ENCODE measurements around the gene CIB1. TPM values are rescaled to one million over a fixed set of nuclear protein-coding genes. Genes with fewer than 3 reads are reported as not detected.
"Not testable (repeated sequence)": the region's sequence is repeated elsewhere in the genome, so short reads cannot be mapped to it uniquely, and the experiment has no call there.

The CIB1 gene
- 125 TPM in 2 replicates for total RNA-seq

- intact Hi-C loops (cut with micrococcal nuclease): loop anchor here (1.0 to 5.0 kb wide), 8 partner anchors 16 to 699 kb away; partner anchors contain the start of genes HDDC3, IQGAP1, NGRN and TTLL13
Observed at GRCh38 chr15:90233387-90234095, at the start of gene CIB1. Gene CIB1 (minus strand): TSS chr15:90233941. CDS start chr15:90233885, 56 bp downstream.

- intact Hi-C loops (cut with micrococcal nuclease): not testable (repeated sequence)
Observed at GRCh38 chr15:90281637-90282036, 47.9 kb upstream of the CIB1 start.

GRCh38 chr15:90280743-90281142, 47.0 kb upstream of the CIB1 start:
- intact Hi-C loops (cut with micrococcal nuclease): not testable (repeated sequence)

- intact Hi-C loops (cut with micrococcal nuclease): not testable (repeated sequence)
Observed at GRCh38 chr15:90278467-90278866, 44.7 kb upstream of the CIB1 start.

- intact Hi-C loops (cut with micrococcal nuclease): no loop called here
Observed at GRCh38 chr15:90271459-90272166, 37.9 kb upstream of the CIB1 start.

- intact Hi-C loops (cut with micrococcal nuclease): no loop called here
Observed at GRCh38 chr15:90270502-90271150, 36.9 kb upstream of the CIB1 start.

- intact Hi-C loops (cut with micrococcal nuclease): loop anchor here (5.0 kb wide), 1 partner anchor 171 kb away; no protein-coding TSS in a partner anchor
Observed at GRCh38 chr15:90268415-90268814, 34.7 kb upstream of the CIB1 start.

- intact Hi-C loops (cut with micrococcal nuclease): loop anchor here (5.0 kb wide), 1 partner anchor 169 kb away; no protein-coding TSS in a partner anchor
Observed at GRCh38 chr15:90266485-90266884, 32.7 kb upstream of the CIB1 start.

GRCh38 chr15:90266061-90266431, 32.3 kb upstream of the CIB1 start:
- intact Hi-C loops (cut with micrococcal nuclease): loop anchor here (5.0 kb wide), 1 partner anchor 169 kb away; no protein-coding TSS in a partner anchor

GRCh38 chr15:90265271-90266060, 31.7 kb upstream of the CIB1 start, which contains the start of gene NGRN:
Gene NGRN (plus strand): TSS chr15:90265672. CDS start chr15:90265713, 41 bp downstream.
- intact Hi-C loops (cut with micrococcal nuclease): loop anchor here (1.0 to 5.0 kb wide), 3 partner anchors 17 to 168 kb away; partner anchors contain the start of genes GDPGP1 and TTLL13

GRCh38 chr15:90264671-90265070, 30.9 kb upstream of the CIB1 start:
- intact Hi-C loops (cut with micrococcal nuclease): loop anchor here (1.0 to 5.0 kb wide), 3 partner anchors 16 to 167 kb away; partner anchors contain the start of genes GDPGP1 and TTLL13

- intact Hi-C loops (cut with micrococcal nuclease): no loop called here
Observed at GRCh38 chr15:90262426-90262825, 28.7 kb upstream of the CIB1 start.

GRCh38 chr15:90261811-90262210, 28.1 kb upstream of the CIB1 start:
- intact Hi-C loops (cut with micrococcal nuclease): no loop called here

GRCh38 chr15:90260731-90261130, 27.0 kb upstream of the CIB1 start:
- intact Hi-C loops (cut with micrococcal nuclease): not testable (repeated sequence)

- intact Hi-C loops (cut with micrococcal nuclease): no loop called here
Observed at GRCh38 chr15:90259524-90259923, 25.8 kb upstream of the CIB1 start.

- intact Hi-C loops (cut with micrococcal nuclease): no loop called here
Observed at GRCh38 chr15:90257776-90258175, 24.0 kb upstream of the CIB1 start.

- intact Hi-C loops (cut with micrococcal nuclease): loop anchor here (1.0 to 2.0 kb wide), 2 partner anchors 15 kb away; partner anchors contain the start of genes GDPGP1 and NGRN
Observed at GRCh38 chr15:90249203-90249863, 15.6 kb upstream of the CIB1 start, which contains the start of gene TTLL13. Gene TTLL13 (plus strand): TSS chr15:90249556. CDS start chr15:90250631, 1,075 bp downstream.

- intact Hi-C loops (cut with micrococcal nuclease): loop anchor here (1.0 to 2.0 kb wide), 2 partner anchors 14 to 16 kb away; partner anchors contain the start of genes GDPGP1 and NGRN
Observed at GRCh38 chr15:90248789-90249202, 15.1 kb upstream of the CIB1 start.

GRCh38 chr15:90243943-90244639, 10.3 kb upstream of the CIB1 start:
- intact Hi-C loops (cut with micrococcal nuclease): no loop called here
